Endothelial cell of umbilical vein (primary cell): ENCODE measurements around the gene SLC25A13. TPM values are rescaled to one million over a fixed set of nuclear protein-coding genes. Genes with fewer than 3 reads are reported as not detected.

ENCODE experiments used
- BruUV-seq: library from RNA; stranded (reverse); fragments of 400-500 nt; replicated peaks from 2 replicates; lab custom pipeline; 2021; lab: Mats Ljungman, UMichigan
- CTCF ChIA-PET: fragments of 300-600, 350-600 bp; sonication (Branson Sonifier 250); formaldehyde crosslinking; loops from one replicate; lab custom pipeline; 2021; ENCODE audit warnings: antibody characterized with exemption, inconsistent platforms; lab: Charles Lee
- POLR2A ChIA-PET: fragments of 300-600, 350-600 bp; sonication (Branson Sonifier 250); formaldehyde crosslinking; loops from one replicate; lab custom pipeline; 2021; ENCODE audit warnings: antibody characterized with exemption, inconsistent platforms; lab: Charles Lee
- DNase-seq: peaks from one replicate; pipeline ENCODE4 v3.0.0-alpha.2; 2011; ENCODE audit warnings: low read depth, low spot score
- FAIRE-seq: peaks from 2 replicates; lab custom pipeline; 2011; peaks lifted over from hg19 to GRCh38; lab: Jason Lieb, UNC
- H2AFZ ChIP-seq: 2 replicates; pipeline ENCODE4 v1.6.0; 2012; ENCODE audit warnings: low read depth, low read length, control low read depth, inconsistent platforms
- H3K27ac ChIP-seq: 2 replicates; pipeline ENCODE4 v1.5.1; 2011; ENCODE audit warnings: low read depth, mild to moderate bottlenecking, control low read depth, low read length, moderate library complexity; ENCODE audit not compliant: insufficient read depth
- H3K27me3 ChIP-seq, 2 experiments: 2 replicates each; pipeline versions ENCODE4 v1.6.0 to v1.6.1; 2011; ENCODE audit warnings: low read length in 2 of 2, mixed read lengths in 1 of 2; ENCODE audit not compliant: control insufficient read depth in 2 of 2, insufficient read depth in 2 of 2
- H3K36me3 ChIP-seq, 2 experiments: 2 replicates in 1 of 2; 3 replicates in 1 of 2; pipeline ENCODE4 v1.5.1; 2011; ENCODE audit warnings: low read length in 2 of 2, mild to moderate bottlenecking in 1 of 2, moderate library complexity in 1 of 2; ENCODE audit not compliant: control insufficient read depth in 2 of 2, insufficient read depth in 2 of 2; ENCODE audit errors: extremely low read depth in 1 of 2
- H3K4me1 ChIP-seq: 3 replicates; pipeline ENCODE4 v1.5.1; 2011; ENCODE audit warnings: mild to moderate bottlenecking, low read length; ENCODE audit not compliant: control insufficient read depth, insufficient read depth; ENCODE audit errors: extremely low read depth
- H3K4me2 ChIP-seq: 2 replicates; pipeline ENCODE4 v1.6.1; 2011; ENCODE audit warnings: low read length, control low read depth, mixed read lengths; ENCODE audit not compliant: insufficient read depth
- H3K4me3 ChIP-seq, 3 experiments: fragments of 200-600 bp in 1 of 3; sonication (generic), shearing (Covaris generic) in 1 of 3; replicated peaks in 1 of 3; 2 replicates each; pipeline ENCODE4 v1.5.1; 2011 to 2016; ENCODE audit warnings: control low read depth in 3 of 3, low read length in 3 of 3, mild to moderate bottlenecking in 2 of 3, inconsistent platforms in 1 of 3, low read depth in 1 of 3, moderate library complexity in 1 of 3; ENCODE audit not compliant: insufficient read depth in 1 of 3
- H3K79me2 ChIP-seq: 2 replicates; pipeline ENCODE4 v1.6.0; 2012; ENCODE audit warnings: low read length, inconsistent platforms; ENCODE audit not compliant: control insufficient read depth, insufficient read depth
- H3K9ac ChIP-seq: replicated peaks from 2 replicates; pipeline ENCODE3; 2011; ENCODE audit warnings: low read length, control low read depth; ENCODE audit not compliant: insufficient read depth; ENCODE audit errors: extremely low read depth
- H3K9me1 ChIP-seq: replicated peaks from 3 replicates; pipeline ENCODE4 v1.6.0; 2011; ENCODE audit warnings: mild to moderate bottlenecking, low read length; ENCODE audit not compliant: control insufficient read depth, insufficient read depth; ENCODE audit errors: extremely low read depth
- H3K9me3 ChIP-seq: replicated peaks from 2 replicates; pipeline ENCODE4 v1.5.1; 2012; ENCODE audit warnings: low read length, inconsistent platforms; ENCODE audit not compliant: control insufficient read depth, insufficient read depth
- H4K20me1 ChIP-seq: replicated peaks from 2 replicates; pipeline ENCODE3; 2011; ENCODE audit warnings: mild to moderate bottlenecking, low read length; ENCODE audit not compliant: control insufficient read depth, insufficient read depth; ENCODE audit errors: extremely low read depth
- CTCF ChIP-seq, 2 donors: IDR thresholded peaks; 1 replicate in 1 of 2; 2 replicates in 1 of 2; pipeline ENCODE4 v1.5.1; 2011; ENCODE audit warnings: low read length in 2 of 2, mild to moderate bottlenecking in 2 of 2, moderate library complexity in 2 of 2, control low read depth in 1 of 2, inconsistent platforms in 1 of 2, low read depth in 1 of 2; ENCODE audit not compliant: insufficient read depth in 1 of 2; ENCODE audit errors: extremely low read depth in 1 of 2
- EZH2 ChIP-seq: IDR thresholded peaks from 2 replicates; pipeline ENCODE4 v1.6.1; 2012; ENCODE audit warnings: borderline replicate concordance, low read depth, mild to moderate bottlenecking, moderate library complexity, low read length, inconsistent platforms; ENCODE audit not compliant: severe bottlenecking
- FOS ChIP-seq: IDR thresholded peaks from 2 replicates; pipeline ENCODE4 v1.6.1; 2011; ENCODE audit warnings: mild to moderate bottlenecking, low read length, moderate library complexity, borderline replicate concordance; ENCODE audit not compliant: insufficient read depth
- GATA2 ChIP-seq: IDR thresholded peaks from 2 replicates; pipeline ENCODE4 v1.7.0; 2011; ENCODE audit warnings: low read depth, mild to moderate bottlenecking, moderate library complexity, mixed read lengths, low read length; ENCODE audit not compliant: insufficient read length, insufficient read depth
- JUN ChIP-seq: IDR thresholded peaks from 2 replicates; pipeline ENCODE4 v1.6.1; 2011; ENCODE audit warnings: borderline replicate concordance, low read depth; ENCODE audit not compliant: insufficient read length, insufficient read depth
- MAX ChIP-seq: IDR thresholded peaks from 2 replicates; pipeline ENCODE4 v1.6.1; 2011; ENCODE audit not compliant: insufficient read depth, insufficient read length
- MYC ChIP-seq: IDR thresholded peaks from one replicate; pipeline ENCODE4 v1.6.1; 2011; ENCODE audit warnings: mild to moderate bottlenecking, low read depth, low read length
- POLR2A ChIP-seq: IDR thresholded peaks from 2 replicates; pipeline ENCODE4 v1.6.1; 2012; ENCODE audit warnings: low read depth, mild to moderate bottlenecking, control low read depth, low read length
- POLR2AphosphoS5 ChIP-seq: IDR thresholded peaks from 2 replicates; pipeline ENCODE4 v1.6.1; 2012; ENCODE audit warnings: low read depth, mild to moderate bottlenecking, control low read depth, low read length, moderate library complexity; ENCODE audit not compliant: insufficient read depth
- dilution Hi-C: fragments of 300-500 bp; cut with MboI; formaldehyde crosslinking; loops from one replicate; pipeline ENCODE4 v1.15.0; 2019; ENCODE audit warnings: low sequenced_read_pairs; ENCODE audit not compliant: extremely low pct_ligation_motif_present
- intact Hi-C: fragments of 100-400 bp; cut with micrococcal nuclease; formaldehyde crosslinking; loops from one replicate; pipeline ENCODE4 v1.10.0; 2022
- polyA plus RNA-seq, 4 experiments: library from polyadenylated mRNA; depleted of rRNA in 3 of 4; stranded (reverse) in 3 of 4; unstranded in 1 of 4; fragments of >200 nt; gene quantifications; 2 replicates each; pipeline versions ENCODE4 v1.2.1 to v1.2.3, GENCODE V29; 2011 to 2012; ENCODE audit warnings: missing spikeins in 1 of 4
- total RNA-seq: library from RNA; stranded (reverse); gene quantifications from 2 replicates; pipeline ENCODE4 v1.2.3, GENCODE V29; 2021

Gene SLC25A13
- total and polyA plus RNA-seq, 2 donors (not counting 3 experiments of a cell fraction or from before 2014, with no cell fraction given) = 13.2 to 34.4 TPM

- ChIA-PET CTCF (no interaction called here), POLR2A (no interaction called here)
- no peaks in the 10 kb centered on the region for H3K27me3 ChIP-seq
- FAIRE-seq (no peak), DNase-seq (no peak)
- H3K79me2 ChIP-seq = no peaks in the 10 kb centered on the region
- BruUV-seq = no TSS peak
- no peak overlapping the region for H3K4me3 ChIP-seq
- intact Hi-C loops (no loop called here), dilution Hi-C loops (no loop called here)
- H2AFZ ChIP-seq = no peak overlapping the region
- no peaks in the 10 kb centered on the region for H3K9me1 ChIP-seq
- H3K4me2 ChIP-seq = no peak overlapping the region
- H4K20me1 ChIP-seq = no peaks in the 10 kb centered on the region
- H3K9me3 ChIP-seq = no peaks in the 10 kb centered on the region
- H3K4me1 ChIP-seq = peaks cover 4% of the 10 kb centered on the region
- no peaks in the 10 kb centered on the region for H3K36me3 ChIP-seq
- TF ChIP-seq FOS = no peak
- no peak for TF ChIP-seq CTCF (IDR thresholded peaks at IDR 0.05; ENCODE audit: extremely low read depth in 1 of 2, insufficient read depth in 1 of 2, low read depth in 1 of 2, low read length in 2 of 2)
- TF ChIP-seq POLR2A = no peak
- TF ChIP-seq JUN = no peak
- H3K9ac ChIP-seq = no peak overlapping the region
- H3K27ac ChIP-seq = no peak overlapping the region
Measured at GRCh38 chr7:96241855-96242254, 80.0 kb downstream of the SLC25A13 start.

GRCh38 chr7:96238976-96239766 lies 82.7 kb downstream of the SLC25A13 start:
- no peaks in the 10 kb centered on the region for H4K20me1 ChIP-seq
- H3K27ac ChIP-seq = no peak overlapping the region
- TF ChIP-seq JUN = no peak
- no peak for TF ChIP-seq POLR2A
- no peak for TF ChIP-seq EZH2
- no peak for TF ChIP-seq CTCF (IDR thresholded peaks at IDR 0.05; ENCODE audit: extremely low read depth in 1 of 2, insufficient read depth in 1 of 2, low read depth in 1 of 2, low read length in 2 of 2)
- TF ChIP-seq MYC = no peak
- no peak for TF ChIP-seq FOS
- TF ChIP-seq MAX = no peak
- TF ChIP-seq POLR2AphosphoS5 = no peak
- no peak for TF ChIP-seq GATA2
- dilution Hi-C loops (no loop called here), intact Hi-C loops (loop anchor here (1.0 to 10.0 kb wide), 3 partner anchors 173 to 788 kb away; no protein-coding TSS in a partner anchor)
- peaks cover 18% of the 10 kb centered on the region for H3K4me1 ChIP-seq
- H3K9me1 ChIP-seq = no peaks in the 10 kb centered on the region
- H3K9ac ChIP-seq = no peak overlapping the region
- H3K36me3 ChIP-seq = no peaks in the 10 kb centered on the region
- no peak overlapping the region for H3K4me3 ChIP-seq
- CTCF ChIA-PET = no interaction called here
- H2AFZ ChIP-seq = no peak overlapping the region
- H3K79me2 ChIP-seq = no peaks in the 10 kb centered on the region
- no peaks in the 10 kb centered on the region for H3K9me3 ChIP-seq
- FAIRE-seq = no peak
- no TSS peak for BruUV-seq
- H3K27me3 ChIP-seq = no peaks in the 10 kb centered on the region
- POLR2A ChIA-PET = no interaction called here
- DNase-seq = peak; percentile 32
- H3K4me2 ChIP-seq = no peak overlapping the region
